Occipital lobe (tissue), 2 donors: ENCODE data around the gene GRPEL1. TPM values are rescaled to one million over a fixed set of nuclear protein-coding genes. Genes with fewer than 3 reads are reported as not detected.
"Not testable (repeated sequence)": the region's sequence is repeated elsewhere in the genome, so short reads cannot be mapped to it uniquely, and the experiment has no call there.

Source experiments
- DNase-seq: peaks from one replicate; lab custom pipeline; 2025; lab: John Stamatoyannopoulos, UW
- total RNA-seq: library from RNA; depleted of rRNA; stranded (reverse); fragments of >200 nt; gene quantifications from one replicate; pipeline ENCODE4 v1.2.3, GENCODE V29; 2014

The GRPEL1 gene
- 17.3 TPM for total RNA-seq

DNA sequence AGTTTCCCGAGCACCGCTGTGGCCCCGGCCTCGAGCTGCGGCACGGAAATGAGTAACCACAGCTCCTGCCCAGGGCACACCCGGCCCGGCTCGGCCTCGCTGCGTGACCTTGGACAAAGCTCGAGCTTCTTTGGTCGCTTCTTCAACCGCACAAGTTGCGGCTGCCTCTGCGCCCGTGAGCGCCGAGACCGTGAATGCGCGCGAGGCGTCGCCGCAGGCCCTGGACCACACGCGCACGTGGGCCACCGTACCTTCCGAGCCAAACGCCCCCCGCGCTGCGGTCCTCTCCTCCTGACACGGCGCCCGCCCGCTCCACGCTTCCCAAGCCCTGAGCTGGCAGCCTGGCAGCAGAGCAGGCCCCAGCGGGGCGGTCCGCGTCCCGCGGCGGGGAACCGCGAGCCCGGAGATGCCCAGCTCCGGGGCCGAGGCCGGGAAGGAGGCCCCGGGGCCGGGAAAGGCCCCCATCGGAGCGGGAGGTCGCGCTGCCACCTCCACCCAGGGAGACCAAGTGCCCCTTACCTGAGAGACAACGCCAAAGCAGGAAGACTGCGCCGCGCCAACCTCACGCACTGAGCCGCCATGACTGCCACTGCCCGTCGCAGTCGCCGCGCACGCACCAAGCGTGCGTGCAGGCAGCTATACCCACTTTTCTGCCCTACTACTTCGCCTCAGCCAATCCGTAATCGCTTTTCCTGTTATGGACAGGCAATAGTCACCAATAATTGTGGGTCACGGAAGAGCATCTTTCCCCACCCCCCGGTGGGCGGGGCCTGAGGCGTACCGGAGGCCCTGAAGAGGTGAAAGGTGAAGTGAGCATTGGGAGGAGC, at the start of gene GRPEL1:
Gene GRPEL1 (minus strand): TSS at position 613 of the 827 bp plus-strand sequence. CDS start 32 bp downstream, at position 581.
- DNase-seq: peak; percentile 99

DNA sequence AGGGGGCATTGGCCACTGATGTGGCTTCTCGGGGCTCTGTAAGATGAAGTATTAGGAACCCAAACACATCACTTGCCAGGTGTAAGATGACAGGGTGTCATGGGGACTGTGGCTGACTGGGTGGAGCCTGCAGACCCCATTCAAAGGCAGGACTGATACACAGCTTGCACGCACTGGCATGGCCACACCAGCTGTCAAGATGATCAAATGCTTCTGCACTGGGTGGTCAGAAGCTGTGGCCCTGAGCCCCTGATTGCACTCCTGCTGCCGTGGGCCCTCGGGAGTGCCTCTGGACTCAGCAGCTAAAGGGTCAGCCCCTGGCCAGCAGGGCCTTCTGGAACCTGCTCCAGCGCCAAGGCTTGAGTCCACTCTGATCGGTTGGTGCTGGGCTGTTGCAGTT, 48.8 kb upstream of the GRPEL1 start:
- no peak for DNase-seq

DNA sequence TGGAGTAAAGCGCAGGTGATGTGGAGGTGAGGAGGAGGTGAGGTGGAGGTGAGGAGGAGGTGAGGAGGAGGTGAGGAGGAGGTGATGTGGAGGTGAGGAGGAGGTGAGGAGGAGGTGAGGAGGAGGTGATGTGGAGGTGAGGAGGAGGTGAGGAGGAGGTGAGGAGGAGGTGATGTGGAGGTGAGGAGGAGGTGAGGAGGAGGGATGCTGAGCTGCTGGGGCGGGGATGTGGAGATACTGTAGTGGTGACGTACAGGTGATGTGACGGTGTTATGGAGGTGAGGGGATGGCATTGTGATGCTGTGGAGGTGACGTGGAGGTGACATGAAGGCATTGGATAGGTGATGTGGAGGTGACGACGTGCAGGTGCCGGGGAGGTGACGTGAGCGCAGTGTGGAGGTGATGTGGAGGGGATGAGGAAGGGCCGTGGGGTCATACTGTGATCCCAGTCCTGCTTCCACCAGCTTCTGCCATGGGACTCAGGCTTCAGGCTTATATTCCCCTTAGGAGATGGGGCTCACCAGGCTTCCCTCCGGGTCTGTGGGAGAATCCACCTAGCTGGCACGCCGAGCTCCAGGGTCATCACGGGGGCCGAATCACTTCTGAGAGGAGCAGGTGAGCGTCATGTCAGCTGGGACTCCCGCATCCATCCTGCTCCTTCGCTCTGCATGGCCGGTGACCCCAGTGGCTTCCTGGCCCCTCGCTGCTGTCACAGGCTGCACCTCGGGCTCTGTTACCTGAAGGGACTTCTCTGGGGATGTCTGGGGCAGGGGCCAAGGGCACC, 47.9 kb upstream of the GRPEL1 start:
- no peak for DNase-seq

DNA sequence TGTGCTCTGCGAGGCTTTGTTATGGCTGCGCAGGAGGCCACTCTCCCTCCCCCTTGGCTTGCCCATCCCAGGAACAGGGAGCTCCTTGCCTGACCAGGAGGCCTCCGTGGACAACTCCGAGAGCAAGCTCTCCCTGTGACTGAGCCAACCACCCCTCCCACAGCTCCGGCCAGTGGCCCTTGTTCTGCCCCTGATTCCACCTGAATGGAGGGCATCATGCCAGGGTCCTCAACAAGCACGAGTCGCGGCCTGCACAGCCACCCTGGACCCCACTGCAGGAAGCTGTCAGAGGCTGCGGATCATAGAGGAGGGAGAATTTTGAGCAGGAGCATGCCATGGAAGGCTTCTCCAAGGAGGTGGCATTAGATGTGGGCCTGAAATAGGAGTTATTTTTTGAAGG, 44.8 kb upstream of the GRPEL1 start:
- DNase-seq: no peak

DNA sequence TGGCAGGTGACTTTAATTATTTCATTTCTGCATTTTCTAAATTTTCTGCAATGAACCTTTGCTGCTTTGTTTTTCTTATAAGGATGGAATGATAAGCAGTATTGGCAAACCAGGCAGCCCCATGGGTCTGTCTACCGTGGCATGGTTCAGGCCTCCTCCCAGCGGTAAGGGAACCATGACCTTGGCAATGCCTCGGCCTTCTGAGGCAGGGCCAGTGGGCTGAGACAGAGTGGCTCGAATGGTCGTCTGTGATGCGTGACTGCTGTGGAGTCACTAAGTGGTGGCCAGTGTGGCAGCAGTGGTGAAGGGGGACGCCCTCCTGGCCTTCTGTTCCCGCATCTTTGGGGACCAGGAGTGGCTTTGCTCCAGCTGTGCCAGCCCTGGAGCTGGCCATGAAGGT, 43.6 kb upstream of the GRPEL1 start:
- no peak for DNase-seq

DNA sequence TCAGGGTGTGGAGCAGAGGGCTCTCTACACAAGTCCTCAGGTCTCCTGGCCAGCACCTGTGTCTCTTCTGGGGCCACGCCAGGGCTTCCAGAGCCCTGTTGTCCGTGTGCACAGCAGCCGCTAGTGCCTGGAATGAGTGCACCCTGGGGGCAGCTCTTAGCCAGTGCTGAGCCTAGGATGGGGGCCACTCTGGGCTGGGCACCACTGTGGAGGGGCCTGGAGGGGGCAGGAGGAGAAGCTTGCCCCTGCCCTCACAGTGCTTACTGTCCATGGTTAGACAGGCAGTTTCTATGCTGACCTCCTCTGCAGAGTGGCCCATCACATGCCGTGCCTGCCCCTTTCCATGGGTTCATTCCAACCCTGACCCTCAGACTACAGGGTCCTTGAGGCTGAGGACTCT, 42.7 kb upstream of the GRPEL1 start:
- no peak for DNase-seq

DNA sequence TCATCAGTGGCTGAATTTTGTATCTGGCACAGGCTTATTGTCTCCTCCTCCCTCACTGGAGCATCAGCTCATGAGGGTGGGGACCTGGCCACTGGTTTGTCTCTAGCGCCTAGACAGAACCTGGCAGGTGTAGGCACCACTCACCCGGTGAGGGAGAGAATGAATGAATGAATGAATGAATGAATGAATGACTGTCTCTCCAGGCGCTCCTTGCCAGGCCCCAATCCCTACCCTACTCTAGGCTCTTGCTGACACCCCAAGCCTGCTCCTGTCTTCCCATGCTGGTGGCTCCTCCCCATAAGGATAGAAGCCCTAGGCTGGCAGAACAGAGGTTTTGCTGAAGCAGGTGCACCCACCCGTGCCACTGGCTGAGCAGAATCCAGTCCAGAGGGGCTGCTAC, 41.3 kb upstream of the GRPEL1 start:
- no peak for DNase-seq

DNA sequence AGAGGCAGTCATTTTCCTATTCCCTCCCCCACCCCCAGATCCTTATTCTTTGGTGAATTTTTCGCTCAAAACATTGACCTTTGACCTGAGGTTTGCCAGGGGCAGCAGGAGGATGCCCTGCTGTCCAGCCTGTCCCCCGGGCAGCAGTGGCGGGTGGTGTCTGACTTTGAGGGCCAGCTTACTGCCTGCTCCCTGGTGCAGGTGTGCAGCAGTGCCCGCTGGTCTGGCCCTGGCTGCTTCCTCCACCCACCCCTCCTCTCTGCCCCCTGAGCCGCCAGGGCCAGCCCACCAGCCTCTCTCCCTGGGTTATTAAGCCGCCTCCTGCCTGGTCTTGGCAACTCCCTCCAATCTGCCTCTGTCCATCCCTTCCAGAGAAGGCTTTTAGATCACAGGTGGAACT, 40.8 kb upstream of the GRPEL1 start:
- DNase-seq: no peak

DNA sequence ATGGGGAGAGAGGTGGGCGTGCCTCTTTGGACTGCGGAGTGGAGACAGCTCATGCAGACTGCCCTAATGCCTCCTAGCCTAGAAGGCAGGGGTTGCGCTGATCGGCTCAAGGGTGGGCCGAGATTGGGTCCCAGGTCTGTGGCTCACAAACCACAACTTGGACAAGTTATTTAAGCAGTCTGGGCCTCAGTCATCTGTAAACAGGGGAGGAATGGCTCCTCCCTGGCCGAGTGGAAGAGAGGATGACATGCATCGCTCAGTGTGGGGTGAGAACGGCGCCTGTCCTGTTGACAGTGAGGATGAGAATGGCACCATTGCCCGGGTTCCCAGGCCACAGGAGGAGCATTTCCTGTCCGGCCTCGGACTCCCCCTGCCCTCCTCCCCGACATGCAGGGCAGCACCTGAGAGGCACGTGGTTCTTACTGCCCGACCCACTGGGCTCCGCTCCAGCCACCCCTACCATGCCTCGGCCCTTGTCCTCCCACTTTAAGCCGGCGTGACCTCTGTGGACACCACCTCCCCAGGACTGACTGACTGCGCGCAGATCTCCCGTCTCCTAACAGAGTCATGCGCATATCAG, 40.3 kb upstream of the GRPEL1 start:
- no peak for DNase-seq

DNA sequence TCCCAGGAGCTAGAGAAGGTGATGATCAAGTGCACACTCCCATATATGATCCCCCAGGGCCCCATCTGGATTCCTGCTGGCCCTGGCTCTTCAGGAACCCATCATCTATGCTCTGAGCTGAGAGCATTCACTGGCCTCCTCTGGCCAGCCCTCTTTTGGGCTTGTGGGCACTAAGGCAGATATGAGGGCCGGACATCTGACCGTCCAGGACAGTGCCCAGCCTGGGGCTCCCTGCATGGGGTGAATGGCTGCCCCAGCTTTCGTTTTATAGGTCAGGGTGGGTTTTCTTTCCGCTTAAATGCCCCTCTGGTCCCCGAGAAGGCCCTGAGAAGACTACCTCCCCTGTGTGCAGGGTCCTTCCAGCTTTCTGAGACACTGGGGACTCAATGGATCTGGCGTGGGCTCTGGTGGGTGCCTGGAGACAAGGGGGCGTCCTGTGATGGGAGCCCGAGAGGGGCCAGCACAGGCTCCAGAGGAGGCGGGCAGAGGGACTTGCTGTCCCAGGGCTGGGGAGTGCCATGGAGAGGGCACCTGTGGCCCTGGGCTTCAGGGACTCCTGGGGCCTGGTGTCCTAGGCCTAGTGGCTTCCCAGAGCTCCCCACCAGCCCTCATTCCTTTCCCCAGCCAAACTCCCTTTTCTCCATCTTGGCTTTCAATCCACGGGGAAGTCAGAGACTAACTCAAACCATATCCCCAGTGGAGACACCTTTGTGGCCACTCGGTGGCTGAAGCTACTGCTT, 39.5 kb upstream of the GRPEL1 start:
- no peak for DNase-seq

DNA sequence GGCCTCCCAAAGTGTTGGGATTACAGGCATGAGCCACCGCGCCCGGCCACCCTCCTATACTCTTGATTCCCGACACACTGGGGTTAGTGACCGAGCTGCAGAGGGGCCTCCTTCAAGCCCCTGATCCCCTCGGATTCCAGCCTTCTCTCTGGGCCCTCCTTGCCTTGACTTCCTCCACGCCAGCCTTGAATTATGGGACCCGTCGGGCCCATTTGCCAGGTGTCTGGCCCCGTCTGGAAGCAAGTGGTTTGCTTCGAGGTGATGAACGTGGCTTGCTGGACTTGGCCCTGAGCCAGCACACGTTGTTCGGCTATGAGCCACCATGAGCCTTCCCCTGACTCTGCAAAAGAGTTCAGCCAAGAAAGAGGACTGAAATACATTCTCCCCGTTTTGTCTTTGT, 37.4 kb upstream of the GRPEL1 start:
- no peak for DNase-seq

DNA sequence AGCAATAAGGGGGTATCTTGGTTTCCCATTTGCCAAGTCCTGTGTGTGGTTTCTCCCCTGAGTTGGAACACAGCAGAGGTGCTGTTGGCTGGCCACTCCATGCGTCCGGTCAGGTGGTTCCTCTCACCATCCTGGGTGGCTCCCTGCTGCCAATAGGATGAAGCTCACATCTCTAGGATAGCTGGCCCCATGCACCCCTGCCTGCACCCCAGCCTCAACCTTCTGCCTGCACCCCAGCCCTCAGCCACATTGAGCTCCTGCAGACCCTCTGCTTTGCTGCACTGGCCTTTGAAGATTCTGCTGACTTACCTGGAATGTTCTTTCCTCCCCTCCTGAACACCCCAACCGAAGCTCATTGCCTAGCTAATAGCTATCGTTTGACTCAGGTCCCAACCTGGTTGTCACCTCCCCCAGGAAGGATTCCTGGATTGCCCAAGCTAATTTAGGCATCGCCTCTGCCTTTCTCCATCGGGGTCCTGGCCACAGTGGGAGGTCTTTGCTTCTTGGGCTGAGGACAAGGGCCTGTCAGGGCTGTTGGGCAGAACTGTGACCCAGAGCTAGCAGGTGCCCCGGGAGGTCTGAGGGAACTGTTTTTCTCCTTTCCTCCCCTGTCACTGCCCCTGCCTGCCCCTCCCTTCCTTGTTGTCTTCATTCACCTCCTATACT, 36.6 kb upstream of the GRPEL1 start:
- DNase-seq: no peak

DNA sequence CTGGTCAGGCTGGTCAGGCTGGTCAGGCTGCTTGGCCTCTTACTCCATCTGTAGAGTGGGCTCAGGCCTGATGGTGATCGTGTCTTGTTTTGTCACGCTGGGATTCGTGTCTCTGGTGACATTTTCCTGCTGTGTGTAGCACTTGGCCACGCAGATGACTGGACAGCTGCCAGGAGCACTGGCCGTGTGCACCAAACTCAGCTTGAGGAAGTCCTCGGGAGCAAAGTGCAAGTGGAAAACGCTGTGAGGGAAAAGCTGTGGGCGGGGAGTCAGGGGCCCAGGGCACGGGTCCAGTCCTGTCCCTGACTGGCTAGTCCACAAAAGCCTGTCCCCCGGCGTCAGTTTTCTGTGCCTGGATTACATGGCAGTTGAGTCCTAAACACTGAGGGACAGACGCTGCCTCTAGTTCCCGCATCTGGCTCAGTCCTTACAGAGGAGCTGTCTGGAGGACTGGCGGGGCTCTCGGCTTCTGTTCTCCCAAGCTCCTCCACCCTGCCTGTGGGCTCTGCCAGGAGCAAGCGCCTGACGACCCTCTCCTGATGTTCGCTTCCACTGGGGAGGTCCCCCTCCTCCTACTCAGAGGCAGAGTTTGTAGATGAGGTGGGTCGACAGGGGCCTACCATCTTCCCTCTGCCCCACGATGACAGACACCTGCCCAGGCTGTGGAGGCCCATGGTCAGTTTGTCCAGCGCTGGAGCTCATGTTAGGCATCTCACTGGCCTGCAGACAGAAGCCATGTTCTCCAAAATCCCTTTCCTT, 35.9 kb upstream of the GRPEL1 start:
- DNase-seq: peak; percentile 72

DNA sequence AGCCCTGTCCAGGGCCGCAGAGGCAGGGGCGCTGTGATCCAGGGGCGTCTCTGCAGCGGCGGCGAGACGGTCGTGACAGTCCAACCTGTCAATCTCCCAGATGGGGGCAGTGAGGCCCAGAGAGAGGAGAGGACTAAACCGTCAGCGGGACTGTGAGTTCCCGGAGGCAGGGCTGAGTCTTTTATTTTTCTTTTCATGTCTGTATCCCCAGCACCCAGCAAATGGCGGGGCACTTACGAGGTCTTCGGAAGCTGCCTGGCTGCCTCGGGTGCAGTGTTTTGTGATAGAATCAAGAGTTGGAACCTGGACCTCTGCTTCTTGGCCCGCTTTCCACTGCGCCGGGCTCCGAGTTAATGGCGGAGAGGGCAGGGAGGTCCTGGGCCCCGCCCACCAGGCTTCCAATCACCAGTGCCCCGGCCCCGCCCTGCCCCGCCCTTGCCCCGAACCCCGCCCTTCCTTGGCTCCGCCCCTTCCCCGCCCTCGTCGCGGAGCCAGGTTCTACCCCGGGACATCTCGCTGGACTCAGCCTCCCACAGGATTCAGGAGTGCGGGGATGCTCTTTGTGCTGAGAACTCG, 35.3 kb upstream of the GRPEL1 start:
- peak; percentile 72 for DNase-seq

DNA sequence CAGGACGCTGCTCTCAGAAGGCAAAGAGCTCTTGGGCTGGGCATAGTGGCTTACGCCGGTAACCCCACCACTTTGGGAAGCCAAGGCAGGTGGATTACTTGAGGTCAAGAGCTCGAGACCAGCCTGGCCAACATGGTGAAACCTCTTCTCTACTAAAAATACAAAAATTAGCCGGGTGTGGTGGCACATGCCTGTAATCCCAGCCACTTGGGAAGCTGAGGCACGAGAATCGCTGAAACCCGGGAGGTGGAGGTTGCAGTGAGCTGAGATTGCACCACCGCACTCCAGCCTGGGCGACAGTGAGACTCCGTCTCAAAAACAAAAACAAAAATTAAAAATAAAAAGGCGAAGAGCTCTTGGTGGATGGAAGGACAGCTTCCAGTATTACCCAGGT, 34.6 kb upstream of the GRPEL1 start:
- not testable (repeated sequence) for DNase-seq

DNA sequence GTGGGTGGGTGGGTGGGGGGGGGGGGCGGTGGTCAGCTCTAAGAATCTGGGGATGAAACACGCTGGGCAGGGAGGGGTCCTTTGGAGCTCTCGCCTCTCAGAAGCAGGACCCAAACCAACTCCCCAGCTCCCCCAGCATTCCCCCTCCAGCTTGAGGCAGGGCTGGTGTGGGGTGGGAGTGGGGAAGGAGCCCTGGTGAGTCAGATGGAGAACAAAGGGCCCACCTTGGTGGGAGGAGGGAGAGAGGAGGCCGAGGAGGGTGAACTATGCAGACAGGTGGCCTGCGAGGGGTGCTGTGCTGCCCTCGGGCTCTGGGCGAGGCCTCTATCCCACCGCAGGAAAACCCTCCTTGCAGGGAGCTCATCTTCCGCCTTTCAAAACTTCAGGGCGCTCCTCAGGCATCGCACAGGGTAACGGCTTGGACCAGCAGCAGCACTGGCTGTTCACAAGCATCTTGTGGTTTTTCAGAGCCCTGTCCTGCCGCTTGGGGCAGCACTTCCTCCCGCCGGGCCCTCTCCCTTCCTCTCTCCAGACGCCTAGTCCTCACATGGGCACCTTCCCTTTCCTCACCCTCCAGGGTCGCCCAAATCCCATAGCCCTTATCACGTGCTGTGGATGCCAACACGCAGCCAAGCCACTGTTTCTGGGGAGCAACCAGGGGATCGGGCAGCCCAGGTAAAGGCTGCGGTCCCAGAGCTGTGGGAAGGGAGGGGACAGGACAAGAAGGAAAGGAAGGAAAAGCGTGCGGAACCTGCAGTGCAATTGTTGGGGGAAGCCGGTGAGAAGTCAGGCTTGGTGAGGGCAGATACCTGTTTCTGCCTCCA, 34.0 kb upstream of the GRPEL1 start:
- DNase-seq: peak; percentile 58

DNA sequence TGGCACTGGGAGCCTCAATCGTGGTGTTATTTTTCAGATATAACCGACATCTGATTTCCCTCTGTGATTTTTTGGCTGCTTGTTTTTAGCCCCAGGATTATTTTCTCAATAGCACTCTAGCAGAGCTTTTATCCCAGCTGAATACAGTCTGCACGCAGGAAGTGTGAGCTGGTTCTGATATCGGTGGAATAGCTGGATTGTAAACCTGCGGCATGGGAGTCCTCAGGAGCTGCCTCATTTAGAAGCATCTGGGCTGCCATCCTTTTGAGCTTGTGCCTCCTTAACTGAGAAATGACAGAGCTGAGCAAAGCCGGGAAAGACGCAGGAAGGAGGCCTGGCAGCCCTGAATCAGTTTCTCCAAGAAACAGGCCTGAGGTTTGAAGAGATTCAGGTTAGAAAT, 28.4 kb upstream of the GRPEL1 start:
- DNase-seq: no peak

DNA sequence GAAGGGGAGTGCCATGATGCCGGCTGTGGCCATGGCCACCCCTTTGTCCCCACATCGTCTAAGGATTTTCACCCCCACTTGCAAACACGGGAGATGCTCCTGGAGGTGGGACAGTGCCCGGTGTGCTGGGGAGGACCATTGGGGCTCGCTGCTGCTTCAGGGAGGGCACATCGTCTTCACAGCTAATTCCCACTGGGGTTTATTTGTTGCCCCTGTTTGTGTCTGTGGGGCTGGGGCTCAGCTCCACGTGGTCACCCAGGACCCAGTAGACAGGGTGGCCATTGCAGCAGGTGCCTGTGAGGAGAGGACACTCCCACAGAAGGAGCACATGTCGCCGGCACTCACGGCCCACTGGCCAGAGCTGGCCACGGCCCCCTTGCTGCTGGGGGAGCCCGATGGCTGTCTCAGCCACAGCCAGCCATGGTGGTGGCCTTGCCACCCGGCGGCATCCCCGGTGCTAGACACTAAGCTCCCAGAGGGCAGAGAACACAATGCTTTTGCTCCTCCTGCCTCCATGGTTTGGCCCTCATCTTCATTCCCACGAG, 27.8 kb upstream of the GRPEL1 start:
- no peak for DNase-seq

DNA sequence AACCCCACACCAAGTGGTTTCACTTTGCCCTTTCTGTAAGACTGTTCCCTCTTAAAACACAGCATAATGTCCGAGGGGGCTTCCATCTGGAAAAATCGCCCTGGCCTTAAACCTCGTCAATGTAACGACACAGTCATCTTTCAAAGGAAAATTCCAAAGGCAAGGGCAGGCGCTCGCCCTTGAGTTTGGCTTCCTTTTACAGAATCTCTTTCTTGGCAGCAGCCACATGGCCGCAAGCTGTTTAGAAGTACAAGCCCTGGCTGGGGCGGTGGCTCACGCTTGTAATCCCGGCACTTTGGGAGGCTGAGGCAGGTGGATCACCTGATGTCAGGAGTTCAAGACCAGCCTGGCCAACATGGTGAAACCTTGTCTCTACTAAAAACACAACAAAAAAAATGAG, 27.1 kb upstream of the GRPEL1 start:
- no peak for DNase-seq
